Vagina (tissue), 2 donors: ENCODE measurements around the gene NUP93.

ENCODE experiments used
- POLR2A ChIP-seq, 2 donors: fragments of 450-650 bp; IDR thresholded peaks; one replicate each; pipeline ENCODE4 v1.6.1; 2017; ENCODE audit warnings: antibody characterized with exemption in 2 of 2, mild to moderate bottlenecking in 2 of 2, moderate library complexity in 2 of 2
- TF ChIP-seq, protein P1 (sequence below), 3 experiments: fragments of 450-650 bp in 2 of 3; fragments of 200-600 bp in 1 of 3; sonication (generic) in 1 of 3; IDR thresholded peaks; one replicate each; pipeline ENCODE4 v1.5.1; 2017 to 2019; ENCODE audit warnings: antibody characterized with exemption in 3 of 3, mild to moderate bottlenecking in 2 of 3, moderate library complexity in 2 of 3

DNA sequence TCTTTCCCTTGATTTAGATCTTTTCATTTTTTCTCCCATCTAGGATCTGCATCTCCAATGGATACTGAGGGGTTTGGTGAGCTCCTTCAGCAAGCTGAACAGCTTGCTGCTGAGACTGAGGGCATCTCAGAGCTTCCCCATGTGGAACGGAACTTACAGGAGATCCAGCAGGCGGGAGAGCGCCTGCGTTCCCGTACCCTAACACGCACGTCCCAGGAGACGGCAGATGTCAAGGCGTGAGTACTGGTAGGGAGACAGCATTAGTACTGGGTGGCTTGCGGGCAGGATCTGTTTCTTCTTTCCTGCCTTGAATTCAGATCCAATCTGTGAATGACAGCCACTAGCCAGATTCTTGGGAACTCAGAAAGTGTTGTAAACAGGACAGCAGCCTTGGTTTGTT is 18.3 kb downstream of the NUP93 start:
- TF ChIP-seq, protein P1, sequence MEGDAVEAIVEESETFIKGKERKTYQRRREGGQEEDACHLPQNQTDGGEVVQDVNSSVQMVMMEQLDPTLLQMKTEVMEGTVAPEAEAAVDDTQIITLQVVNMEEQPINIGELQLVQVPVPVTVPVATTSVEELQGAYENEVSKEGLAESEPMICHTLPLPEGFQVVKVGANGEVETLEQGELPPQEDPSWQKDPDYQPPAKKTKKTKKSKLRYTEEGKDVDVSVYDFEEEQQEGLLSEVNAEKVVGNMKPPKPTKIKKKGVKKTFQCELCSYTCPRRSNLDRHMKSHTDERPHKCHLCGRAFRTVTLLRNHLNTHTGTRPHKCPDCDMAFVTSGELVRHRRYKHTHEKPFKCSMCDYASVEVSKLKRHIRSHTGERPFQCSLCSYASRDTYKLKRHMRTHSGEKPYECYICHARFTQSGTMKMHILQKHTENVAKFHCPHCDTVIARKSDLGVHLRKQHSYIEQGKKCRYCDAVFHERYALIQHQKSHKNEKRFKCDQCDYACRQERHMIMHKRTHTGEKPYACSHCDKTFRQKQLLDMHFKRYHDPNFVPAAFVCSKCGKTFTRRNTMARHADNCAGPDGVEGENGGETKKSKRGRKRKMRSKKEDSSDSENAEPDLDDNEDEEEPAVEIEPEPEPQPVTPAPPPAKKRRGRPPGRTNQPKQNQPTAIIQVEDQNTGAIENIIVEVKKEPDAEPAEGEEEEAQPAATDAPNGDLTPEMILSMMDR (IDR thresholded peaks at IDR 0.05): no peak
- TF ChIP-seq POLR2A (IDR thresholded peaks at IDR 0.05): no peak
